WTC11 (cell line): ENCODE results near the gene AGXT. TPM values are rescaled to one million over a fixed set of nuclear protein-coding genes. Genes with fewer than 3 reads are reported as not detected.

Experiments
- ATAC-seq: fragments of 200-7000 bp; cut with Tn5 transposase; 2 replicates; pipeline ENCODE4 v1.10.0; 2021; ENCODE audit warnings: mild to moderate bottlenecking, moderate library complexity
- CTCF ChIA-PET: fragments of 300-600 bp; sonication (Branson Sonifier 250); formaldehyde crosslinking; loops from one replicate; lab custom pipeline; 2021; ENCODE audit warnings: antibody characterized with exemption; lab: Charles Lee
- POLR2A ChIA-PET: fragments of 350-600 bp; sonication (Branson Sonifier 250); formaldehyde crosslinking; loops from one replicate; lab custom pipeline; 2021; ENCODE audit warnings: antibody characterized with exemption; lab: Charles Lee
- DNase-seq: peaks from one replicate; pipeline ENCODE4 v3.0.0; 2021; ENCODE audit warnings: low spot score
- H3K27ac Mint-ChIP-seq: 2 replicates; pipeline ENCODE4 v1.8.0; 2021; ENCODE audit warnings: mixed read lengths
- H3K27me3 Mint-ChIP-seq: 2 replicates; pipeline ENCODE4 v1.8.0; 2021; ENCODE audit warnings: low read depth, mild to moderate bottlenecking, moderate library complexity, mixed read lengths
- H3K36me3 Mint-ChIP-seq: 2 replicates; pipeline ENCODE4 v1.8.0; 2021; ENCODE audit warnings: mixed read lengths
- H3K4me1 Mint-ChIP-seq: 2 replicates; pipeline ENCODE4 v1.8.0; 2022; ENCODE audit warnings: mixed read lengths
- H3K4me3 Mint-ChIP-seq: 2 replicates; pipeline ENCODE4 v1.8.0; 2021; ENCODE audit warnings: mild to moderate bottlenecking, moderate library complexity, mixed read lengths
- H3K9me3 Mint-ChIP-seq: 2 replicates; pipeline ENCODE4 v1.8.0; 2021; ENCODE audit warnings: mixed read lengths
- ETV6 ChIP-seq: sonication (generic); formaldehyde crosslinking; IDR thresholded peaks from 2 replicates; pipeline ENCODE4 v1.8.1; 2022; ENCODE audit warnings: mild to moderate bottlenecking, missing genetic modification reagents
- total RNA-seq: library from RNA; stranded (reverse); gene quantifications from 3 replicates; pipeline ENCODE4 v1.2.3, GENCODE V29; 2021
- TF ChIP-seq, protein P1 (sequence below): sonication (generic); formaldehyde crosslinking; IDR thresholded peaks from 2 replicates; pipeline ENCODE4 v1.8.0; 2022; ENCODE audit warnings: mild to moderate bottlenecking, missing genetic modification reagents
- TF ChIP-seq, protein P2 (sequence below): sonication (generic); formaldehyde crosslinking; IDR thresholded peaks from 2 replicates; pipeline ENCODE4 v1.8.1; 2023; ENCODE audit warnings: mild to moderate bottlenecking, missing genetic modification reagents, borderline replicate concordance
- TF ChIP-seq, protein P3 (sequence below): sonication (generic); formaldehyde crosslinking; conservative IDR thresholded peaks from 2 replicates; pipeline ENCODE4 v1.8.1; 2023; ENCODE audit warnings: mild to moderate bottlenecking, low read depth, missing genetic modification reagents, moderate library complexity
- TF ChIP-seq, protein P4 (sequence below): sonication (generic); formaldehyde crosslinking; IDR thresholded peaks from 2 replicates; pipeline ENCODE4 v1.8.0; 2022; ENCODE audit warnings: mild to moderate bottlenecking, missing genetic modification reagents
- TF ChIP-seq, protein P5 (sequence below): sonication (generic); formaldehyde crosslinking; IDR thresholded peaks from 2 replicates; pipeline ENCODE4 v1.8.0; 2022; ENCODE audit warnings: mild to moderate bottlenecking, missing genetic modification reagents
- TF ChIP-seq, protein P6 (sequence below): sonication (generic); formaldehyde crosslinking; IDR thresholded peaks from 2 replicates; pipeline ENCODE4 v1.8.1; 2022; ENCODE audit warnings: low read depth, mild to moderate bottlenecking, moderate library complexity, missing genetic modification reagents, borderline replicate concordance
- TF ChIP-seq, protein P7 (sequence below): sonication (generic); formaldehyde crosslinking; IDR thresholded peaks from 2 replicates; pipeline ENCODE4 v1.8.1; 2023; ENCODE audit warnings: mild to moderate bottlenecking, missing genetic modification reagents, moderate library complexity
- TF ChIP-seq, protein P8 (sequence below): sonication (generic); formaldehyde crosslinking; IDR thresholded peaks from 2 replicates; pipeline ENCODE4 v1.8.0; 2023; ENCODE audit warnings: missing genetic modification reagents

AGXT gene
- total RNA-seq, 1 experiment from 2014 or later = 0.24 TPM

DNA sequence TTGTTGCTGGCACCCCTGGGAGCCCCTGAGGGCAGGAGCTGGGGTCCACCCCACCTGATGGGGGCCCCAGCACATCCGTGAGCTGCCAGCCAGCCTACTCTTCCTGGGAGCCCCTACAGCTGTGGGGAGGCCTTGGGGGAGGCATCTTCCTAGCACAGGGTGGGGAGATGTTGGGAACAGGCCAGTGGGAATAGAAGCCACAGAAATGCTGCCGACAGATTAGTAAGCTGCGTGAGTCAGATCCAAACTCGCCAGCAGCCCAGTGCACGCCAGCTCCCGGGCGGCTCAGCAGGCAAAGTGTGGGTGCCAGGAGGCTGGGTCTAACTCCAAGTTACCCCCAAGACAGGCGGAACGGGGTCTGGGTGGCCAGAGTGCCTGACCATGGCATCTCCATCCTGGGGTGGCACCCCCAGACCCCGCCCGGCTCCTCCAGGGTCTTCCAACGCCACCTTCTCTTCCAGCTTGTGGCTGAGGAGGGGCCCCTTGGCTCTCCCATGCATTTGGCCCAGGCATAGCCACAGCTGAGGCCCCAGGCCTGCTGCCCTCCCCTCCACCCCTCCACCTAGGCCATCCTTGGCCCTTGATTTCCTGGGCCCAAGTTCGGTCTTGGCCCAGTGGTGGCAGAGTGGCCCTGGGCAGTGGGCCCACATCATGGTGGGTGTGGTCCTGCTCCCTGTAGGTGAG is 52.8 kb downstream of the AGXT start (continued):
- TF ChIP-seq, protein P1, sequence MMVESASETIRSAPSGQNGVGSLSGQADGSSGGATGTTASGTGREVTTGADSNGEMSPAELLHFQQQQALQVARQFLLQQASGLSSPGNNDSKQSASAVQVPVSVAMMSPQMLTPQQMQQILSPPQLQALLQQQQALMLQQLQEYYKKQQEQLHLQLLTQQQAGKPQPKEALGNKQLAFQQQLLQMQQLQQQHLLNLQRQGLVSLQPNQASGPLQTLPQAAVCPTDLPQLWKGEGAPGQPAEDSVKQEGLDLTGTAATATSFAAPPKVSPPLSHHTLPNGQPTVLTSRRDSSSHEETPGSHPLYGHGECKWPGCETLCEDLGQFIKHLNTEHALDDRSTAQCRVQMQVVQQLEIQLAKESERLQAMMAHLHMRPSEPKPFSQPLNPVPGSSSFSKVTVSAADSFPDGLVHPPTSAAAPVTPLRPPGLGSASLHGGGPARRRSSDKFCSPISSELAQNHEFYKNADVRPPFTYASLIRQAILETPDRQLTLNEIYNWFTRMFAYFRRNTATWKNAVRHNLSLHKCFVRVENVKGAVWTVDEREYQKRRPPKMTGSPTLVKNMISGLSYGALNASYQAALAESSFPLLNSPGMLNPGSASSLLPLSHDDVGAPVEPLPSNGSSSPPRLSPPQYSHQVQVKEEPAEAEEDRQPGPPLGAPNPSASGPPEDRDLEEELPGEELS = no peak
- TF ChIP-seq, protein P2, sequence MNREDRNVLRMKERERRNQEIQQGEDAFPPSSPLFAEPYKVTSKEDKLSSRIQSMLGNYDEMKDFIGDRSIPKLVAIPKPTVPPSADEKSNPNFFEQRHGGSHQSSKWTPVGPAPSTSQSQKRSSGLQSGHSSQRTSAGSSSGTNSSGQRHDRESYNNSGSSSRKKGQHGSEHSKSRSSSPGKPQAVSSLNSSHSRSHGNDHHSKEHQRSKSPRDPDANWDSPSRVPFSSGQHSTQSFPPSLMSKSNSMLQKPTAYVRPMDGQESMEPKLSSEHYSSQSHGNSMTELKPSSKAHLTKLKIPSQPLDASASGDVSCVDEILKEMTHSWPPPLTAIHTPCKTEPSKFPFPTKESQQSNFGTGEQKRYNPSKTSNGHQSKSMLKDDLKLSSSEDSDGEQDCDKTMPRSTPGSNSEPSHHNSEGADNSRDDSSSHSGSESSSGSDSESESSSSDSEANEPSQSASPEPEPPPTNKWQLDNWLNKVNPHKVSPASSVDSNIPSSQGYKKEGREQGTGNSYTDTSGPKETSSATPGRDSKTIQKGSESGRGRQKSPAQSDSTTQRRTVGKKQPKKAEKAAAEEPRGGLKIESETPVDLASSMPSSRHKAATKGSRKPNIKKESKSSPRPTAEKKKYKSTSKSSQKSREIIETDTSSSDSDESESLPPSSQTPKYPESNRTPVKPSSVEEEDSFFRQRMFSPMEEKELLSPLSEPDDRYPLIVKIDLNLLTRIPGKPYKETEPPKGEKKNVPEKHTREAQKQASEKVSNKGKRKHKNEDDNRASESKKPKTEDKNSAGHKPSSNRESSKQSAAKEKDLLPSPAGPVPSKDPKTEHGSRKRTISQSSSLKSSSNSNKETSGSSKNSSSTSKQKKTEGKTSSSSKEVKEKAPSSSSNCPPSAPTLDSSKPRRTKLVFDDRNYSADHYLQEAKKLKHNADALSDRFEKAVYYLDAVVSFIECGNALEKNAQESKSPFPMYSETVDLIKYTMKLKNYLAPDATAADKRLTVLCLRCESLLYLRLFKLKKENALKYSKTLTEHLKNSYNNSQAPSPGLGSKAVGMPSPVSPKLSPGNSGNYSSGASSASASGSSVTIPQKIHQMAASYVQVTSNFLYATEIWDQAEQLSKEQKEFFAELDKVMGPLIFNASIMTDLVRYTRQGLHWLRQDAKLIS (CRISPR knock-in tag) = no peak
- TF ChIP-seq, protein P3, sequence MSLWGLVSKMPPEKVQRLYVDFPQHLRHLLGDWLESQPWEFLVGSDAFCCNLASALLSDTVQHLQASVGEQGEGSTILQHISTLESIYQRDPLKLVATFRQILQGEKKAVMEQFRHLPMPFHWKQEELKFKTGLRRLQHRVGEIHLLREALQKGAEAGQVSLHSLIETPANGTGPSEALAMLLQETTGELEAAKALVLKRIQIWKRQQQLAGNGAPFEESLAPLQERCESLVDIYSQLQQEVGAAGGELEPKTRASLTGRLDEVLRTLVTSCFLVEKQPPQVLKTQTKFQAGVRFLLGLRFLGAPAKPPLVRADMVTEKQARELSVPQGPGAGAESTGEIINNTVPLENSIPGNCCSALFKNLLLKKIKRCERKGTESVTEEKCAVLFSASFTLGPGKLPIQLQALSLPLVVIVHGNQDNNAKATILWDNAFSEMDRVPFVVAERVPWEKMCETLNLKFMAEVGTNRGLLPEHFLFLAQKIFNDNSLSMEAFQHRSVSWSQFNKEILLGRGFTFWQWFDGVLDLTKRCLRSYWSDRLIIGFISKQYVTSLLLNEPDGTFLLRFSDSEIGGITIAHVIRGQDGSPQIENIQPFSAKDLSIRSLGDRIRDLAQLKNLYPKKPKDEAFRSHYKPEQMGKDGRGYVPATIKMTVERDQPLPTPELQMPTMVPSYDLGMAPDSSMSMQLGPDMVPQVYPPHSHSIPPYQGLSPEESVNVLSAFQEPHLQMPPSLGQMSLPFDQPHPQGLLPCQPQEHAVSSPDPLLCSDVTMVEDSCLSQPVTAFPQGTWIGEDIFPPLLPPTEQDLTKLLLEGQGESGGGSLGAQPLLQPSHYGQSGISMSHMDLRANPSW = no peak

DNA sequence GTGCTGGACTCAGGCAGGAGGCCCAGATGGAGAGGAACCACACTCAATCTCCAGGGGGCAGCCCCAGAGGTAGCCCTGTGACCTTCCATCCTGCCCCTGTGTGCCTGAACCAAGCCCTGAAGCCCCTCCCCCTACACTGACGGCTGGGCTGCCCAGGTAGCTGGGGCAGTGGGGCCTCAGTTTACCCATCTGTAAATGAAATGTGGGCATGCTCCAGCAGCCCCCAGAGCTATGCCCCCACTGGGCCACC is 53.3 kb downstream of the AGXT start:
- H3K27me3 Mint-ChIP-seq = no peaks in the 10 kb centered on the region
- no peaks in the 10 kb centered on the region for H3K36me3 Mint-ChIP-seq
- ATAC-seq = no peak
- no peaks in the 10 kb centered on the region for H3K4me1 Mint-ChIP-seq
- no peaks in the 10 kb centered on the region for H3K9me3 Mint-ChIP-seq
- ChIA-PET POLR2A (no interaction called here), CTCF (interaction anchor here (1.4 to 1.8 kb wide), 2 partner anchors 7 to 71 kb away, joined by 3 to 12 read pairs; no protein-coding TSS in a partner anchor)
- no peak for DNase-seq
- no peak overlapping the region for H3K4me3 Mint-ChIP-seq
- H3K27ac Mint-ChIP-seq = no peak overlapping the region
- TF ChIP-seq, protein P4, sequence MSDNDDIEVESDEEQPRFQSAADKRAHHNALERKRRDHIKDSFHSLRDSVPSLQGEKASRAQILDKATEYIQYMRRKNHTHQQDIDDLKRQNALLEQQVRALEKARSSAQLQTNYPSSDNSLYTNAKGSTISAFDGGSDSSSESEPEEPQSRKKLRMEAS (CRISPR knock-in tag) = no peak
- TF ChIP-seq ETV6 (CRISPR knock-in tag) = no peak
- TF ChIP-seq, protein P5, sequence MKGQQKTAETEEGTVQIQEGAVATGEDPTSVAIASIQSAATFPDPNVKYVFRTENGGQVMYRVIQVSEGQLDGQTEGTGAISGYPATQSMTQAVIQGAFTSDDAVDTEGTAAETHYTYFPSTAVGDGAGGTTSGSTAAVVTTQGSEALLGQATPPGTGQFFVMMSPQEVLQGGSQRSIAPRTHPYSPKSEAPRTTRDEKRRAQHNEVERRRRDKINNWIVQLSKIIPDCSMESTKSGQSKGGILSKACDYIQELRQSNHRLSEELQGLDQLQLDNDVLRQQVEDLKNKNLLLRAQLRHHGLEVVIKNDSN (CRISPR knock-in tag) = no peak
- TF ChIP-seq, protein P6, sequence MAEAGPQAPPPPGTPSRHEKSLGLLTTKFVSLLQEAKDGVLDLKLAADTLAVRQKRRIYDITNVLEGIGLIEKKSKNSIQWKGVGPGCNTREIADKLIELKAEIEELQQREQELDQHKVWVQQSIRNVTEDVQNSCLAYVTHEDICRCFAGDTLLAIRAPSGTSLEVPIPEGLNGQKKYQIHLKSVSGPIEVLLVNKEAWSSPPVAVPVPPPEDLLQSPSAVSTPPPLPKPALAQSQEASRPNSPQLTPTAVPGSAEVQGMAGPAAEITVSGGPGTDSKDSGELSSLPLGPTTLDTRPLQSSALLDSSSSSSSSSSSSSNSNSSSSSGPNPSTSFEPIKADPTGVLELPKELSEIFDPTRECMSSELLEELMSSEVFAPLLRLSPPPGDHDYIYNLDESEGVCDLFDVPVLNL = no peak
- TF ChIP-seq, protein P7, sequence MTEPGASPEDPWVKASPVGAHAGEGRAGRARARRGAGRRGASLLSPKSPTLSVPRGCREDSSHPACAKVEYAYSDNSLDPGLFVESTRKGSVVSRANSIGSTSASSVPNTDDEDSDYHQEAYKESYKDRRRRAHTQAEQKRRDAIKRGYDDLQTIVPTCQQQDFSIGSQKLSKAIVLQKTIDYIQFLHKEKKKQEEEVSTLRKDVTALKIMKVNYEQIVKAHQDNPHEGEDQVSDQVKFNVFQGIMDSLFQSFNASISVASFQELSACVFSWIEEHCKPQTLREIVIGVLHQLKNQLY = no peak
- TF ChIP-seq, protein P8, sequence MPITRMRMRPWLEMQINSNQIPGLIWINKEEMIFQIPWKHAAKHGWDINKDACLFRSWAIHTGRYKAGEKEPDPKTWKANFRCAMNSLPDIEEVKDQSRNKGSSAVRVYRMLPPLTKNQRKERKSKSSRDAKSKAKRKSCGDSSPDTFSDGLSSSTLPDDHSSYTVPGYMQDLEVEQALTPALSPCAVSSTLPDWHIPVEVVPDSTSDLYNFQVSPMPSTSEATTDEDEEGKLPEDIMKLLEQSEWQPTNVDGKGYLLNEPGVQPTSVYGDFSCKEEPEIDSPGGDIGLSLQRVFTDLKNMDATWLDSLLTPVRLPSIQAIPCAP (CRISPR knock-in tag) = no peak
